HG03439 (cell line): ENCODE data around the gene POLDIP2.
A peak's percentile ranks its signal among the peaks of the same experiment; 100 is the strongest.

Experiments
- ATAC-seq: cut with Tn5 transposase; IDR thresholded peaks from one replicate; pipeline ENCODE4 v1.9.1; 2021; ENCODE audit warnings: mild to moderate bottlenecking, moderate library complexity; ENCODE audit not compliant: unreplicated experiment

Gene POLDIP2, protein sequence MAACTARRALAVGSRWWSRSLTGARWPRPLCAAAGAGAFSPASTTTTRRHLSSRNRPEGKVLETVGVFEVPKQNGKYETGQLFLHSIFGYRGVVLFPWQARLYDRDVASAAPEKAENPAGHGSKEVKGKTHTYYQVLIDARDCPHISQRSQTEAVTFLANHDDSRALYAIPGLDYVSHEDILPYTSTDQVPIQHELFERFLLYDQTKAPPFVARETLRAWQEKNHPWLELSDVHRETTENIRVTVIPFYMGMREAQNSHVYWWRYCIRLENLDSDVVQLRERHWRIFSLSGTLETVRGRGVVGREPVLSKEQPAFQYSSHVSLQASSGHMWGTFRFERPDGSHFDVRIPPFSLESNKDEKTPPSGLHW

GRCh38 chr17:28357061-28357900, at the start of gene POLDIP2:
POLDIP2 (minus strand) TSS chr17:28357527; CDS start chr17:28357448, 79 bp downstream.
- ATAC-seq = peak; percentile 94

GRCh38 chr17:28406473-28406814, 49.1 kb upstream of the POLDIP2 start:
- no peak for ATAC-seq

DNA sequence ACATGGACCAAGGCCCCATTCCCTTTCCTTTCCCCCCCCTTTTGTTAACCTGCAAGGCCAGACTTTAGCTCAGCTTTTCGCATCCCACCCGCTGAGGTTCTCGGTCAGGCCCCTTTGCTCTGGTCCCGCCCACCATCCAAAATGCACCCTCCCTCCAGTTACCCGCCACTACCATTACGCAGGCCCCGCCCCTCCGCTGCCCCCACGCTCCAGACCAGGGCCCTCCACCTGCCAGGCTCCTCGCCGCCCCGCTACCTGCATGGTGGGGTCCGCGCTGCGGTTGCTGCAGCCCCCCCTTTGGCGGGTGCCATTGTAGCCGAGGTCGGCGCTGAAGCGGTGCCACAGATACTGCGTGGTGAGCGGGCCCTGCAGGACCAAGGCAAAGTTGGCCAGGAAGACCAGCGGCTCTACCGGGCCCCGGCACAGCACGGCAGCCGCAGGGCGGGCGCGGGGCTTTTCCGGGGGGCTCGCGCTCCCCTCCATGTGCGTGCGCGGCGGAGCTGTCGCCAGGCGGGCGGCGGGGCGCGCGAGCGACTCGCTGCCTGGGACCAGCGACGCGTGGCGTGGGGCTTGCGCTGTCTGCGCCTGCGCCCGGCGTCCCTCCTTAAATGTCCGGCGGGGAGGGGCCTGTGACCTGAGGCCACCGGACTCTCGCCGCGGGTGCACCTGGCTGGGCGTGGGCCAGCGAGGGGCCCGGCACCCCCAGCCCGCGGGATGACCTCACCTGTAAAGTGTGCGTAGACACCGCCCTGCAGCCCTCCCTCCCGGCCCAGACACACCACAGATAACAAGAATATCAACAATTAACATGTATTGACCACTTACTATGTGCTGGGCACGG, 48.5 kb upstream of the POLDIP2 start, which contains the start of gene SLC46A1:
Gene SLC46A1, minus strand, starts transcription at position 581 of the 841 bp plus-strand sequence. Its CDS starts 98 bp downstream, at position 483.
- ATAC-seq = peak; percentile 71

DNA sequence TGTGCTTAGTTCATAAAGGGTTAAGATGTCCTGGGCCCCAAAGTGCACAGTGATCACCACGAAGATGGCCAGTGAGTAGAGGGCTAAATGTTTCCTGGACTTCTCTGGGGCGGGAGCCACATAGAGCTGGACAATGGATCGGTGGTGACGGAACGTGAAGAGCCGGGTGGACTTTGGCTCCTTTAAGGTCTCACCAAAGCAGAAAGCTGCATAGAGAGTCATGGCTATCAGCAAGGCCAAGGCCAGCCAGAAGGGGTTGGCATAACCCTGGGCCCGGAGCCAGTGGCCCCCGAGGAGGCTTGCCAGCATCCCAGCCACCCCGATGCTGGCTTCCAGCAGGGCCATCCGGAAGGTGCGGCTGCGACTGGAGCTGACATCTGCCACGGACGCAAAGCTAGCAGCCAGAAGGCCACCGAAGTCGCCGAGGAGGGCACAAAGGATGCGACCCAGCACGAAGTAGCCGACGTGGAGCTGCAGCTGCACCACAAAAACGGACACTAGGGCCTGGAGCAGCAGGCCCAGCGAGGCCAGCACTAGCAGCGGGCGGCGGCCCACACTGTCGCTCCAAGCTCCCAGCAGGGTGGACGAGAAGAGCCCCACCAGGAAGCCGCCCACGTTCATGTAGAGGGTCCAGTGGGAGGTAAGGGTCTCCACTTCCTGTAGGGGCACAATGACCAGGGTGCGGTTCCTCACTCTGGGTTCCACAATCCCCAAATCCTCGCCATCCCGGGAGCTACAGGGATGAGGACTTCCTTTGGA, 47.7 kb upstream of the POLDIP2 start:
- no peak for ATAC-seq

- ATAC-seq = no peak
These were observed 47.1 kb upstream of the POLDIP2 start for GRCh38 chr17:28404461-28404811.

DNA sequence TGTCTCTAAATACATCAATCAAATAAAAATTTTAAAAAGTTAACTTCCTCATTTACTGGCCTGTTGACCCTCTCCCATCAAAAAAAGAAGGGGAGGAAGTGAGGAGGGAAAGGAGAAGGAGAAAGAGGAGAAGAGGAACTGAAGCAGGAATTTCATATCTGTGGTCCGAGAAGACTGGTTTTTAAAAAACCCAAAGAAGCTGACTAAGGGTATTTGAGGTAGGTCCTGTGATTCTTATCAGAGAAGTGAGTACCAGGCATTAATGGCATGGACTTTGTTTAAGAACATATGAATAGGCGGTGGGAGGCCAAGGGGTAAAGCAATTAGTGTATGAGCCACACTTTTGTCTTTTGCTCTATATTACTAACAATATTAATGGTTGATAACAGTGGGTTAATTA, 46.7 kb upstream of the POLDIP2 start:
- ATAC-seq = no peak

GRCh38 chr17:28402844-28403243, 45.5 kb upstream of the POLDIP2 start:
- no peak for ATAC-seq

GRCh38 chr17:28402224-28402630, 44.9 kb upstream of the POLDIP2 start:
- ATAC-seq = no peak

DNA sequence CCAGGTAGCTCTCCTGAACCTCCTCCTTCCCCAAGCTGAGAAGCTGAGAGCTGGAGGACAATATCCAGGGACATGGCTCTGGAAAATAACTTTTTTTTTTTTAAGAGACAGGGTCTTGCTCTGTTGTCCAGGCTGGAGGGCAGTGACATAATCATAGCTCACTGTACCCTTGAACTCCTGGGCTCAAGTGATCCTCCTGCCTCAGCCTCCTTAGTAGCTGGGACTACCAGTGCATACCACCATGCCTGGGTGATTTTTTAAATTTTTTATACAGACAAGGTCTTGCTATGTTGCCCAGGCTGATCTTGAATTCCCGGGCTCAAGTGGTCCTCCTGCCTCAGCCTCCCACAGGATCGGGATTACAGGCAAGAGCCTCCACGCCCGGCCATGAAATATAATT, 42.5 kb upstream of the POLDIP2 start:
- ATAC-seq = no peak

DNA sequence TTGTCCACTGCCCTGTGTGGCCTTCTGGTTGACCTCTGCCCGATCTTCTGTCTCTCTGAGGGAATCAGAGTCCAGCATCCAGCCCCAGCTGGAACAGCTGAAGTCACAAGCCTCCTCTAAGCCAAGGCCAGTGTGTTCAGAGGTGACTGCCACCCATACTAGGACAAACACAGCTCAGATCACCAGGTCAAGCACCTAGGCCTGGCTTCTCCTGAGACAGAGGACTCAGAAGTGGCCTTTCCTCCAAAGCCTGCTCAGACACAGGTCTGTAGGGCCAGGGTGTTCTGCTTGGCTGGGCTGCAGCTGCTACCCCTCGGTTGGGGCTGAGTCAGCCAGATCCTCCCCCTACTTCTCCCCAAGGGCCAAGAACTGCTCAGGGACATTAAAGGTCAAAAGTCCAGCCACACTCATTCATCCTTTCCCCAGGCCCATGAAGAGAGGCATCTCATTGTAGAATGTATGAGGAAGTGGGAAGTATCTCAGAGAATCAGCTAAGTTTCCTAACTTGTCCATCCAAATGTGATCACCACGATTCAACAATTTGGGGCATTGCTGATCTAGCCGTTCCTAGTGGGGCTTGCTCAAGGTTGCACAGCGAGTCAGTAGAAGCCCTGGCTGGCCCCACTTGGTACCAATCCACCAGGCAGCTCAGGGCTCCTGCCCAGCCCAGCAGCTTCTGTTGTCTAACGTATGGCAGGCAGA, 41.1 kb upstream of the POLDIP2 start:
- no peak for ATAC-seq

DNA sequence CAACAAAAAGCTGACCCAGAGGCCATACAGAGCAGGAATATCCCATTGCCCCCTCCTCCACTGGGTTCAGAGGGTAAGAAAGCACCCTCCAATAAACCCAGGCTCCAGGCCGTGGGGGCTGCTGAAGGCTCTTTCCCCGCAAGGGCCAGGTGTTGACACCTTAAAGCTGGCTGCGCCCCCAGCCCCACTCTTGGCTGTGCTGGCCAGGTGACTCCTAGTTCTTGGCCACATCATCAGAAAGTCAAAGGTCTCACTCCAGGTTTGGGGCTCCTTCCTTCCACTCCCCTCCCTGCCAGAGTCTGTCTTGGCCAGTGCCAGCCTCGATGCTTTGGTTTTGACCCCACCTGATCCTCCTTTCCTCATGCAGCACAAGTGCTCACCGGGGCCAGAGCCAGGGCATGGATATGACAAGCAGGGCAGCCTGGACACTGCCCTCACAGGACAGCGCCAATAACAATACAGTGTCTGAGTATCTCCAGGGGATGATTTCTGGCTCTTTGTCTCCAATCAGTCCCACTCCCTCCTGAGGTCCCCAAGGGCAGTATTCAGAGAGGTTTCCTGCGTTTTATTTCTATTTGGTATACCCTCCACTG, 40.5 kb upstream of the POLDIP2 start:
- no peak for ATAC-seq

DNA sequence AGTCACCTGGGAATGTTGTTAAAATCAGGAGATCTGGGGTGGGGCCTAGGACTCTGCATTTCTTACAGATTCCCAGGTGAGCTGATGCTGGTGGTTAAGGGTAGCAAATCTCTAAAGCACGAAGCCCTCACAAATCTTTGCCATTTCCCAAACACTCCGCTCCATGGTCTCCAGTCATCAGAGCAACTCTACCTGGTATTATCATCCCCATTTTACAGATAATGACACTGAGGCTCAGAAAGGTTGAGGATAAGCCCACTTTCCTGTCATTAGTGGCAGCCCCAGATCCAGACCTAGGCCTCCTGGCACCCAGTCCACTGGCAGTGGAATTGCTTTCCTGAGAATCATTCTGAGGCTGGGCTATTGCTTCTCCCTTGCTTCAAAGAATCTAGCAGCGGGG, 39.9 kb upstream of the POLDIP2 start:
- no peak for ATAC-seq

- no peak for ATAC-seq
These were observed 39.4 kb upstream of the POLDIP2 start for GRCh38 chr17:28396635-28397239.

DNA sequence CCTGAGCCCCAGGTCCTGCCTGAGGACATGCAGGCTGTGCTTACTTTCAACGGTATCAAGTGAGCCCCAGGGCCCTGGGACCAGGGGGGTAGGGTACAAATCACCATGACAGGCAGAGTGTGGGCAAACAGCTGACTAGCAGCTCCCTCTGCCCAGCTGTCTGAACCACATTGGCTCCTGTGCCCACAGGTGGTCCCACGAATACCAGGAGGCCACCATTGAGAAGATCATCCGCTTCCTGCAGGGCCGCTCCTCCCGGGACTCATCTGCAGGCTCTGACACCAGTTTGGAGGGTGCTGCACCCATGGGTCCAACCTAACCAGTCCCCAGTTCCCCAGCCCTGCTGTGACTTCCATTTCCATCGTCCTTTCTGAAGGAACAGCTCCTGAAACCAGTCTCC, 38.6 kb upstream of the POLDIP2 start:
- ATAC-seq = no peak

DNA sequence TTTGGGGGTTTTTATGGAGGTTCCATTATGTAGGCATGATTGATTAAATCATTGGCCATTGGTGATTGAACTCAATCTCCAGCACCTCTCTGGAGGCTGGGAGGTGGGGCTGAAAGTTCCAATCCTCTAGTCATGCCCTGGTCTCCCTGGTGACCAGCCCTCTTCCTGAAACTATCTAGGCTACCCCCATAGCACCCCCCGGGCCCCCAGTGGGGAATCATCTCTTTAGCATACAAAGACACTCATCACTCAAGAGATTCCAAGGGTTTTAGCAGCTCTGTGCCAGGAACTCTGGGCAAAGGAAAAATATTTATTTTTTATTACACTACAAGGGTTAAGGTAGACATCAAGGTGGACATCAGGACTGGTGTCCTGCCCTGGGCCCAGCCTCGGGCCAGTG, 38.1 kb upstream of the POLDIP2 start:
- ATAC-seq = no peak

GRCh38 chr17:28394337-28395116, 37.2 kb upstream of the POLDIP2 start:
- no peak for ATAC-seq

GRCh38 chr17:28392491-28392890, 35.2 kb upstream of the POLDIP2 start:
- ATAC-seq = no peak

DNA sequence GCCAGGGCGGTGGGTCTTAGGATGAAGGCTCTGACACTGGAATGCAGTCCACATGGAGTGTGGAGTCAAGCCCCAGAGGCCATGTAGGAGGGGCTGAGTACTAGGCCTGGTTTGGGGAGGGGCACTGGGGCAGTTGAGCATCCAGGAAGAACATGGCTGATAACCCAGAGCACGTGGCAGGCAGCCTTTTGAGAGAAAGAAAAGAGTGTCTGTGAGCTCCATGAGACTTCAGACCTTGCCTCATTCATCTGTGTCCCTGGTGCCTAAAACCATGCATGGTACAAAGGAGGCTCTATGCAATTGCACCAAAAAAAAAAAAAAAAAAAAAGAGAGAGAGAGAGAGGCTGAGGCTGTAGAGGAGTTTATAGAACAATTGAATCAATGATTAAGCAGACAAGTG, 34.1 kb upstream of the POLDIP2 start:
- no peak for ATAC-seq
